Measurements from ENCODE around the gene PDX1. TPM values are rescaled to one million over a fixed set of nuclear protein-coding genes. Genes with fewer than 3 reads are reported as not detected.
A peak's percentile ranks its signal among the peaks of the same experiment; 100 is the strongest.

The PDX1 gene
- total RNA-seq, 4 donors from 2014 or later: not detected

- TF ChIP-seq CTCF (IDR thresholded peaks at IDR 0.05) (no peak), POLR2A (IDR thresholded peaks at IDR 0.05) (no peak)
- H3K4me1 ChIP-seq: peaks cover 0 to 38% (median 5%) of the 10 kb centered on the region in 4 donors
- H3K27ac ChIP-seq: peak overlapping the region in 3 of 4 donors; percentile 76 to 98 (median 89)
- DNase-seq: peak in 1 of 3 donors; percentile 67
- H3K36me3 ChIP-seq: peaks cover 0 to 4% (median 0%) of the 10 kb centered on the region in 3 donors
- H3K4me3 ChIP-seq: peak overlapping the region in 2 of 4 donors; percentile 33 to 50
- peaks cover 0 to 9% of the 10 kb centered on the region in 2 donors for H3K27me3 ChIP-seq
- no peaks in the 10 kb centered on the region for H3K9me3 ChIP-seq
Measured at GRCh38 chr13:27970382-27971235, 50.8 kb downstream of the PDX1 start.

- Histone ChIP-seq H3K4me3 (peak overlapping the region in 2 of 4 donors; percentile 33 to 50), H3K4me1 (peaks cover 0 to 38% (median 5%) of the 10 kb centered on the region in 4 donors), H3K27me3 (peaks cover 0 to 9% of the 10 kb centered on the region in 2 donors), H3K27ac (peak overlapping the region in 3 of 4 donors; percentile 76 to 98 (median 89)), H3K9me3 (no peaks in the 10 kb centered on the region), H3K36me3 (peaks cover 0 to 4% (median 0%) of the 10 kb centered on the region in 3 donors)
- no peak for TF ChIP-seq CTCF (IDR thresholded peaks at IDR 0.05)
- TF ChIP-seq POLR2A (IDR thresholded peaks at IDR 0.05): peak; percentile 59 to 85
- DNase-seq: peak in 2 of 3 donors; percentile 79 to 81
Measured at GRCh38 chr13:27971236-27971645, 51.4 kb downstream of the PDX1 start.

GRCh38 chr13:27971776-27972477 lies 52.1 kb downstream of the PDX1 start:
- H3K9me3 ChIP-seq: no peaks in the 10 kb centered on the region
- H3K4me3 ChIP-seq: no peak overlapping the region
- H3K27me3 ChIP-seq: peaks cover 0 to 7% of the 10 kb centered on the region in 2 donors
- TF ChIP-seq POLR2A (IDR thresholded peaks at IDR 0.05) (no peak), CTCF (IDR thresholded peaks at IDR 0.05) (no peak)
- peak in 1 of 3 donors; percentile 52 for DNase-seq
- peaks cover 0 to 2% (median 0%) of the 10 kb centered on the region in 3 donors for H3K36me3 ChIP-seq
- peak overlapping the region in 3 of 4 donors; percentile 76 to 98 (median 89) for H3K27ac ChIP-seq
- peaks cover 0 to 38% (median 5%) of the 10 kb centered on the region in 4 donors for H3K4me1 ChIP-seq

GRCh38 chr13:27972478-27972820 lies 52.6 kb downstream of the PDX1 start:
- H3K4me1 ChIP-seq: peaks cover 0 to 38% (median 5%) of the 10 kb centered on the region in 4 donors
- H3K9me3 ChIP-seq: no peaks in the 10 kb centered on the region
- peak in 1 of 2 donors; percentile 52 for TF ChIP-seq POLR2A (IDR thresholded peaks at IDR 0.05)
- no peak for TF ChIP-seq CTCF (IDR thresholded peaks at IDR 0.05)
- DNase-seq: peak in 2 of 3 donors; percentile 58 to 65
- H3K36me3 ChIP-seq: no peaks in the 10 kb centered on the region
- H3K27me3 ChIP-seq: peaks cover 0 to 2% of the 10 kb centered on the region in 2 donors
- H3K4me3 ChIP-seq: no peak overlapping the region
- H3K27ac ChIP-seq: peak overlapping the region in 3 of 4 donors; percentile 76 to 98 (median 89)

GRCh38 chr13:27973291-27973690 lies 53.5 kb downstream of the PDX1 start:
- Histone ChIP-seq H3K27ac (peak overlapping the region in 3 of 4 donors; percentile 17 to 89 (median 68)), H3K4me1 (peaks cover 0 to 39% (median 7%) of the 10 kb centered on the region in 4 donors), H3K9me3 (no peaks in the 10 kb centered on the region), H3K4me3 (no peak overlapping the region), H3K27me3 (no peaks in the 10 kb centered on the region), H3K36me3 (no peaks in the 10 kb centered on the region)
- peak in 1 of 3 donors; percentile 32 for DNase-seq
- TF ChIP-seq POLR2A (IDR thresholded peaks at IDR 0.05): no peak
- no peak for TF ChIP-seq CTCF (IDR thresholded peaks at IDR 0.05)
